Stimulated activated CD4-positive, alpha-beta T cell treated with anti-CD3 and anti-CD28 coated beads, Interleukin-15, amount 100 ng/mL, for 48 hours (primary cell): ENCODE measurements around the gene BFAR.
"Not testable (repeated sequence)": the region's sequence is repeated elsewhere in the genome, so short reads cannot be mapped to it uniquely, and the experiment has no call there.

Source experiments
- DNase-seq, 2 donors: peaks; one replicate each; pipeline ENCODE4 v3.0.0-alpha.2; 2020; ENCODE audit warnings: low read depth in 2 of 2

The BFAR gene

DNA sequence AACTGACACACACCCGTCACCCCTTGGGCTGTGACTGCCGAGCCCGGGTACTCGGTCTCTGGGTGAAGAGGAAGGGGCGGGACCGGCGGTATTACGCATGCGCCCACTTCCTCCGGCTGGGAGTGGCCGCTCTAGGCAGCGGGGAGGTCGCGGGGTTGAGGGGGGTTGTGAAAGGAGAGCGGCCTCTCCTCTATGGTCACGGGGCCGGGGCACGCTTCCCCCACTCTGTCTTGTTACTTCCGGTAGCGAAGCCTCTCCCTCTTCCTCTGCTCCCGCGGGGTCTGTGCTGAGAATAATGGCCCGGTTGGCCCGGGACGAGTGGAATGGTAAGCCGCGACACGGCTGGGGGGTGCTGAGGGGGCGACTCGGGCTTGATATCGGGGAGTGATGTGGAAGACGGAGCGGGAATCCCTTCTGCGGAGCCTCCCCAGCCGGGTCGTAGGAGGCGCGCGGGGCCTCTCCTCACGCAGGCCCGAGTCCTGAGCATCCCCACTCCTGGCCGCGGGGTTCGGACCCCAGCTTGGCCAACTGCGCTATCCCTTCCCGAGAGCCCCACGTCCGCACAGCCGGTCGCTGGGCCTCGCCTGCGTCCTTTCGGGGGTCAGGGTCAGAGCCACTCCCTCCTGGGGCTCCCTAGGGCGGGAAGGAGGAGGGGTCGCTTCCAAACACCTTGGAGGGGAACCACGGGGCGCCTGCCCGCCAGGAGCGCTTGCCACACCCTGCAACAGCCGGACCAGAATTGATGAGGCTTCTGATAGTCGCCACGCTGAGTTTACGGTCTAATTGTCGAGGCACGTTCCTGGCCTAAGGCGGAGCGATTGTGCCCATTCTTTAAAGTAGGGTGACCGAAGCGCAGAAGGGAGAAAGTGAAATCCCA is at the start of gene BFAR:
Gene BFAR, plus strand, starts transcription at position 259 of the 877 bp plus-strand sequence. CDS start 11,396 bp downstream, outside the sequence.
- DNase-seq = peak; percentile 98 to 99

DNA sequence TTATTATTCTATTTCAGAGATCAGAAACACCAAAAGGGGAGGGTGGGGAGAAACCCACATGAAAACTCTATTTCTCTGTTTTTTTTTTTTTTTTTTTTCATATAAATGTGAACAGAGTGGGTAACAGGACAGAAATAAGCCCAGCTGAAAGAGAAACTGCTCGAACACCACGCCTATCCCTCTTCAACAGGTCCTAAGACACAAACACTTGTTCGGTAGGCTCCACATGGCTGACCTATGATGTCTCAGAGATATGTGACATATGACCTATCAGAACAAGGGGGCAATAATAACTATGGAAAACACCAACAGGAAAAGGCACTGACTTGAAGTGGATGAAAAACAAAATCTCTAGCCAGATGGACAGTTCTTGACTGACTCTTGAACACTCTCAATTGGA is 47.5 kb upstream of the BFAR start:
- DNase-seq = no peak

- no peak for DNase-seq
These were observed 46.0 kb upstream of the BFAR start for GRCh38 chr16:14586637-14587305.

- DNase-seq = no peak
These were observed 32.6 kb upstream of the BFAR start for GRCh38 chr16:14600164-14600563.

DNA sequence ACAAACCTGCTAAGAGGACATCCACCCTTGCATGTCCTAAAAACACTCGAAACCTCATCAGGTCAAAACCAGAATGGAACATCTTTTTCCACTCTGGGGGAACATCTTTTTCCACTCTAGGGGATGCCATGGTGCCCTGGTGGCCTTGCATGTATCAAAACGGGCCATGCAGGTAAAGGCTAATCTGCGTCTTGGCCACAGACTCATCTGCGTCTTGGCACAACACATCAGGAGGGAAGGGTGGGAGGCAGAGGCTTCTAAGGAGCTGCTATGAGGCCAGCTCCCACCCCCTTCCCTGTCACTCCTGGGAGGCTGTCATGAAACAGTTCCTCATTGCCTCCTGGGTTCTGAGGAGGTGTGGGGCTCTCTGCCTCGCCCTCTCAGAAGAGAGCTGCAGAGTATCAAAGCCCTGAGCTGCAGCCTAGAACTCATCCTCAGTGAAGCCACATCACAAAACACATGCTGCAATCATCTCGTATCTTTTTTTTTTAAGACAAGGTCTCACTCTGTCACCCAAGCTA is 30.2 kb upstream of the BFAR start:
- DNase-seq = no peak

- no peak for DNase-seq
These were observed 26.6 kb upstream of the BFAR start for GRCh38 chr16:14606102-14606501.

- no peak for DNase-seq
These were observed 24.6 kb upstream of the BFAR start for GRCh38 chr16:14608111-14608566.

DNA sequence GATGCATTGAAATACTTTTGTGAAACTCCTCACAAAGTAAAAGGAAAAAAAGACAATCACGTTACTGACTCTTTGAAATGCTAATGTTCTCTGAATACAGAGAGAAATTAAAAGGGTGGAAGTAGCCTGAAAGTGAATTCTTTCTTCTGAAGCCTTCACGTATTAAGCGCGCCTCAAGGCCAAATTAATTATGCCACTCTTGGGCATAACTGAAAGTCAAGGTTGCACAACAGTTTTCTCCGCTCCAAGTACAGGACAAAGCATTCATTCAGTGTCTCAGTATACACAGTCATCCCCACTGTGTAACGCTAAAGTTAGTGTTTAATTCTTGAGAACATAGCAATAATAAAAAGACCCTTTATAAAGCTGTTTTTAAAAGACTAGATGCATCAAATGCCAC is 24.1 kb upstream of the BFAR start:
- DNase-seq = no peak

DNA sequence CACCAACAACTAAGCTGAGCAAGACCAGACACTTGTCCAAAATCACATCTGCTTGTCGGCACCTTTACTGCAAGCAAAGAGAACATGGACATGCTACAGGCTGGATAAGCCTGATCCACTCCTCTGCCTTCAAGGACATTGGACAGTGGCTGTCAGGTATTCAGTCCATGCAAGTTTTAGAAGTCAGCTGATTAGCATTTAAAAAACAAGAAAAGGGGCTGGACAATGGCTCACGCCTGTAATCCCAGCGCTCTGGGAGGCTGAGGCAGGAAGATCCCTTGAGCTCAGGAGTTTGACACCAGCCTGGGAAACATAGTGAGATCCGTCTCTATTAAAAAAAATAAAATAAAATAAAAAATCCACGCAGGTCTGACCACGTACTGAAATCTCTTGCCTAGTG is 23.0 kb upstream of the BFAR start:
- DNase-seq = no peak

DNA sequence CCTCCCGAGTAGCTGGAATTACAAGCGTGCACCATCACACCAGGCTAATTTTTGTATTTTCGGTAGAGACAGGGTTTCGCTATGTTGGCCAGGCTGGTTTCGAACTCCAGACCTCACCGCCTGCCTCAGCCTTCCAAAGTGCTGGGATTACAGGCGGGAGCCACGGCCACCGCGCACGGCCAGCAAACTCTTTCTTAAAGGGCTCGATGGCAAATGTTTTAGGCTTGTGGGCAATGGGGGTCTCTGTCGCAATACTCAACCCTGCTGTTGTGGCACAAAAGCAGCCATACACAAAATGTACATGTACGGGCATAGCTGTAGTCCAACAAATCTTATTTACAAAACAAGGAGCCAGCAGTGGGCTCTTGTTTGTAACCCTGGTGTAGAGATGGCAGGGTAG is 21.1 kb upstream of the BFAR start:
- no peak for DNase-seq

DNA sequence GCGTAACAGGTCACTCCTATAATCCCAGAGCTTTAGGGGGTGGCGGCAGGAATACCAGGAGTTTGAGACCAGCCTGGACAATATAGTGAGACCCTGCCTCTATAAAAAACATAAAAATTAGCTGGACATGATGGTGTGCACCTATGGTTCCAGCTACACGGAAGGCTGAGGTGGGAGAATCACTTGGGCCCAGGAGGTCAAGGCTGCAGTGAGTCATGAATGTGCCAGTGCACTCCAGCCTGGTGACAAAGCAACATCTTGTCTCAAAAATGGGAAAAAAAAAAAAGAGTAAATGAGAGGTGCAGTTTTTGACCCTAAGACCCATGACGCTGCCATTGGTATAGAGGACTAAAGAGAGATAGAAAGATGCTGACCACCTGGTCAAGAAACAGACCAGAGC is 18.8 kb upstream of the BFAR start:
- DNase-seq = no peak

DNA sequence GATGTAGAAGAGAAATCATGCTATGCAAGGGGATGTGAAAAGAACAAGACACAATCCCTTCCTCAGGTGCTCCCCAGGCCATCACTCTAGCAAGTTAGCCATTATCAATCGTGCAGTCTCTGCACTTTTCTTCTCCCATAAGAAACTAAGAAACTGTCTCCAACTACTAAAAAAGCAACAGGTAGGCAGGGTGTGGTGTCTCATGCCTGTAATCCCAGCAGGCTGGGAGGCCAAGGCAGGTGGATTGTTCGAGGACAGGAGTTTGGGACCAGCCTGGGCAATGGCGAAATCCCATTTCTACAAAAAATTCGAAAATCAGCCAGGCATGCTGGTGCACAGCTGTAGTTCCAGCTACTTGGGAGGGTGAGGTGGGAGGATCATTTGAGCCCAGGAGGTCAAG is 16.5 kb upstream of the BFAR start:
- DNase-seq = no peak

- no peak for DNase-seq
These were observed 14.2 kb upstream of the BFAR start for GRCh38 chr16:14618566-14618965.

DNA sequence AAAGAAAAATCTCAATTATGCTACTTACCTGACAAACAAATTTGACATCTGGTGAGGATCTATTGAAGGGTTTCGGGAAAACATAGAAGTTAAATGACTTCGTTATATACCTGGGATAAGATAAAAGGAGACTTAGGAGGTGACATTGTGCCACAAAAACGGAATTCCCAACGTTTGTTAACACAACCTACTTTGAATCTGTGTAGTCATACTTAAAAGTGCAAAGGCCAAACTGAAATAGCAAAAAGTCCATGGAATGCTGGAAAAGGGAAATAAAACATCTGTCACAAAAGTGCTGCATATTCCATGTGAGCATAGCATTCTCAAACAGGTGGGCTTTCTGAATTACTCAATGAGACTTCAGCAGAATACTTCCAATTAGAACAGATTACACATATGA is 5.7 kb upstream of the BFAR start:
- DNase-seq = no peak

DNA sequence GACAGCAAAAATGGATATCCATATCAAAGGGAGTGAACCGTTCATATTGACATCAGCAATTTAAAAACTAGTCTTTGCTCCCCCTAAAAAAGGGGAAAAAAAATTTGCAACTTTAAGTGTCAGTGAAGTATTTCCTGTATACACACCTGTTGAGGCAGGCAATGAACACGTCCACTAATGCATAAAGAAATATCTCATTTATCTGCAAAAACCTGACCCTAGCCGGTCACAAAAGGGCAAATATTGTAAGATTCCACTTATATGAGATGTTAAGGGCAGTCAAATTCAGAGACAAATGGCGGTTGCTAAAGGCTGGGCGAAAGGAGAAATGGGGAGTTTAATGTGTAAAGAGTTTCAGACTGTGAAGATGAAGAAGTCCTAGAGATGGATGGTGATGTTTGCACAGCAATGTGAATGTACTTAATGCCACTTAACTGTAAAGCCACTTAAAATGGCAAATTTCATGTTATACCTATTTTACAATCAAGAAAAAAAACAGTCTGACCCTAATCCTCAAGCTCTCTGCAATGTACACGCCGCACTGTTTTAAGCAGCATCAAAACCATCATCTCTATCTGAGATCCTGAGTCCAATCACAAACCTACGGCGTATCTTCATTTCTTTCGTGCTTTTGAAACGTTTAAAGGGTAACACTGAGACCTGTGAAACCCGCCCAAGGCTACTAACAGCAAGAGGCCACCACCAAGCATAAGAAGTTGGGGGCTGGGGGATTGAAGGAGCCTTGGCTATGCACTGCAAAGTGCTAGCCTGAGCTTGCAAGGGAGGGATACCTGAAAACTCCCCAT is 3.7 kb upstream of the BFAR start:
- no peak for DNase-seq

DNA sequence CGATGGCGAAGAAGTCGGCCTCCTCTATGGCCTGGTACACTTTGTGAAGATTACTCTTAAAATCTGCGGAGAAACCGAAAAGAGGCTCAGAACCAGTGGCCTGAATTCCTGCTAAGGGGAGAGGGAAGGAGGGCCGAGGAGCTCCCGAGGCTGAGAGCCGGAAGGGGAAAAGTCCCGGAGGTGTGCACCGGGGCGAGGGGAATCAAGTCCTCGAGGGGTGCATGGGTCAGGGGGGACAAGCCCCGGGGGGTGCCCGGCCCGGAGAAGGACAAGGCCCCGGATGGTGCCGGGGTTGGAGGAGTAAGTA is 3.2 kb upstream of the BFAR start:
- no peak for DNase-seq

GRCh38 chr16:14629919-14630619 is 2.7 kb upstream of the BFAR start, which contains the start of gene PARN:
PARN (minus strand) TSS chr16:14630260; CDS start chr16:14630125, 135 bp downstream.
- DNase-seq = peak; percentile 96 to 98

GRCh38 chr16:14630620-14631330 is 2.0 kb upstream of the BFAR start:
- DNase-seq = not testable (repeated sequence)

- DNase-seq = no peak
These were observed 1.6 kb downstream of the BFAR start for GRCh38 chr16:14634389-14634725.

DNA sequence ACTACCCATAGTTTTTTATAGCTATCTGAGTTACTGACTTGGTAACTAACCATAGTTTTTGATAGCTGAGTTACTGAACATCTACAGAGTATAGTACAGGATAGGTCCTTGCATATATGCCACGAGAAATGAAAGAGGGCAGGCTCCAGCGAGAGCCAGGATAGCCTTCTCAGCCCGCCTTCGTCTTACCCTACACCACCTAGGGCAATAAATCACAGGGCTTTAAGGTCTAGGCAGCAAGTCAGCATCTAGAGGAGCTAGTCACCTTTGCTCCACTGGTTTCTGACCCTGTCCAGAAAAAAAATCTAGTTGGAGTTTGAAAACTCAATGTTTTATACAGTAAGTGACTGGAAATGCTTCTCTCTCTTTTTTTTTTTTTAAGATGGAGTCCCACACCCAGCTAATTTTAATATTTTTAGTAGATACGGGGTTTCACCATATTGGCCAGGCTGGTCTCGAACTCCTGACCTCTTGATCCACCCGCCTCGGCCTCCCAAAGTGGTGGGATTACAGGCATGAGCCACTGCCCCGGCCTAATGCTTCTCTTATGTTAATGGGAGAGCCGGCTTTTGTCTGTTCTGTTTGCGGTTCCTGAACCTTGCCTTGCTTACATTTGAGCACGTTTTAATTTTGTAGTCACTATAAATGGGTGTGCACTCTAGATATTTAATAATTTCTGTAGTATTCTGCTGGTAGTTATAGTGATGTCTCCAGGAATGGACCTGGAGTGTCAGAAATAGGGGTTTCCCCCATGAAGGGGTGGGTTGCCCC is 2.8 kb downstream of the BFAR start:
- no peak for DNase-seq
